Ishikawa (cell line): ENCODE data around the gene CRELD2.

ENCODE experiments used
- CREB1 ChIP-seq: IDR thresholded peaks from 2 replicates; pipeline ENCODE4 v1.6.1; 2012; ENCODE audit warnings: low read depth
- EP300 ChIP-seq: IDR thresholded peaks from 2 replicates; pipeline ENCODE4 v1.6.1; 2012; ENCODE audit warnings: borderline replicate concordance
- RAD21 ChIP-seq: IDR thresholded peaks from 2 replicates; pipeline ENCODE4 v1.6.1; 2012; ENCODE audit warnings: low read depth
- REST ChIP-seq: IDR thresholded peaks from 2 replicates; pipeline ENCODE4 v1.6.1; 2012; ENCODE audit warnings: low read depth, mild to moderate bottlenecking
- TEAD4 ChIP-seq: IDR thresholded peaks from 2 replicates; pipeline ENCODE4 v1.6.1; 2012
- USF1 ChIP-seq: IDR thresholded peaks from 2 replicates; pipeline ENCODE4 v1.6.1; 2012
- YY1 ChIP-seq: IDR thresholded peaks from 2 replicates; pipeline ENCODE4 v1.6.1; 2012; ENCODE audit warnings: low read depth

GRCh38 chr22:49897015-49897684 is 21.3 kb upstream of the CRELD2 start:
- TF ChIP-seq RAD21 (no peak), CREB1 (no peak), USF1 (no peak), REST (no peak), EP300 (no peak), YY1 (no peak), TEAD4 (no peak)
